Measurements from ENCODE around the gene CMBL.

Gene CMBL

GRCh38 chr5:10343486-10343885 lies 35.8 kb upstream of the CMBL start:
- DNase-seq (ENCODE audit: low spot score) (no peak), ATAC-seq (ENCODE audit: low read depth) (no peak)
- no peak overlapping the region for H3K4me3 ChIP-seq (ENCODE audit: severe bottlenecking)
- no peak overlapping the region for H3K27ac ChIP-seq (ENCODE audit: poor library complexity, severe bottlenecking)
- no peaks in the 10 kb centered on the region for H3K36me3 ChIP-seq (ENCODE audit: low read depth)
- no peak for TF ChIP-seq CTCF (IDR thresholded peaks at IDR 0.05; ENCODE audit: poor library complexity, severe bottlenecking)
- H3K4me1 ChIP-seq (ENCODE audit: insufficient read depth, poor library complexity, severe bottlenecking): no peaks in the 10 kb centered on the region
- no peaks in the 10 kb centered on the region for H3K27me3 ChIP-seq (ENCODE audit: insufficient read depth, poor library complexity, severe bottlenecking)
- no peaks in the 10 kb centered on the region for H3K9me3 ChIP-seq (ENCODE audit: severe bottlenecking)

DNA sequence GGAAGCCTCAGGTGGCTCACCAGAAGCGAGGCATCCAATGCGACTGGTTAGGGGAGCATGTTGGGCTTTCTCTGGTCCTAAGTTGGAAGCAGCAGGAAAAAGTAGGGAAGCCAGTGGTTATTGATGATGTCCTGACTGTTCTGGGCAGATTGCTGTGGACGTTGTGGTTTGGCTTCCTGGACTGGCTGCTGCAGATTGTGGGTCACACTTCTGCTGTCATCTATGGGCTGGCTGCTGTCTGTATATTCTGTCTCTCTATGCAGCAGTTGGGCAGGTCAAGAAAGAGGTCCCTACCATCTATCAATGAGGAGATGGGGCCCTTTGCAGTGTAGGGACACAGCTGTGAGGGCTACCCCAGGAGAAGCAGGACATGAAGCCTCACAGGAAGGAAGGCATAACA lies 32.3 kb upstream of the CMBL start:
- H3K27me3 ChIP-seq (ENCODE audit: insufficient read depth, poor library complexity, severe bottlenecking): no peaks in the 10 kb centered on the region
- no peaks in the 10 kb centered on the region for H3K9me3 ChIP-seq (ENCODE audit: severe bottlenecking)
- H3K27ac ChIP-seq (ENCODE audit: poor library complexity, severe bottlenecking): no peak overlapping the region
- ATAC-seq (ENCODE audit: low read depth) (no peak), DNase-seq (ENCODE audit: low spot score) (no peak)
- TF ChIP-seq CTCF (IDR thresholded peaks at IDR 0.05; ENCODE audit: poor library complexity, severe bottlenecking): no peak
- H3K4me1 ChIP-seq (ENCODE audit: insufficient read depth, poor library complexity, severe bottlenecking): no peaks in the 10 kb centered on the region
- no peaks in the 10 kb centered on the region for H3K36me3 ChIP-seq (ENCODE audit: low read depth)
- no peak overlapping the region for H3K4me3 ChIP-seq (ENCODE audit: severe bottlenecking)

DNA sequence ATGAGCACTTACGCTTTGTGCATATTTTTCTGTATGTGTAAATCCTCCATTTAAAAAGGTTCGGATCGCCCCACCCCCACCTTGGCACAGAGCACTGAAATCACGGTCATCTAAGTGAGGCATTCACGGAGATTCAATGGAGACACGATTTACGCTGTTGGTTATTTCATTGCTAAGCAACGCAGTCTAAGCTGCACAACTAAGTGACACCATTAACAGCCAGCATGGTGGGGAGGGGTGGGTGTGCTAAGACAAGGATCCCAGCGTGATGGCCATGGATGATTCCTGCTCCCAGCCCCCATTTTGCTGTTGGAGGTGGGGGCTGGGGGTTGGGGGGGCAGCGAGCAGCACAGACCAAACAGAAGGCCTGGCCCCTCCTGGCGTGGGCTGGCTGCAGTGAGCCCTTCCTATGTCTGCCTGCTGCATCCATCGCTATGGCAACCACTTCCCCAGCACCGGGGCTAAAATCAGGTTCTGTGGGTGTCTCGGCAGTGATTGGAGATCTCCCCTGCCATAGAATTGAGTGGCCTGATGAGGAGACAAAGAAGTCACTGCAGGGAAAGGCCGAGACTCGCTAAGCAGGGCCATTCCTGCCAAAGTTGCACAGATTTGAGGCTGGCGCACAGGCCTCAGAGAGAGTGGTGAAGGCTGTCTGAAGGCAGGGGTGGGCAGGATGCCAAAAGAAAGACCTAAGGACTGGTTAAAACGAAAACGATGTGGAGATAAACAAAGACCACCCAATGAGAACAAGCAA lies 31.5 kb upstream of the CMBL start:
- Histone ChIP-seq H3K4me1 (ENCODE audit: insufficient read depth, poor library complexity, severe bottlenecking) (no peaks in the 10 kb centered on the region), H3K27me3 (ENCODE audit: insufficient read depth, poor library complexity, severe bottlenecking) (no peaks in the 10 kb centered on the region), H3K36me3 (ENCODE audit: low read depth) (no peaks in the 10 kb centered on the region), H3K27ac (ENCODE audit: poor library complexity, severe bottlenecking) (no peak overlapping the region), H3K9me3 (ENCODE audit: severe bottlenecking) (no peaks in the 10 kb centered on the region), H3K4me3 (ENCODE audit: severe bottlenecking) (no peak overlapping the region)
- TF ChIP-seq CTCF (IDR thresholded peaks at IDR 0.05; ENCODE audit: poor library complexity, severe bottlenecking): no peak
- ATAC-seq (ENCODE audit: low read depth): no peak
- DNase-seq (ENCODE audit: low spot score): no peak

- ATAC-seq (ENCODE audit: low read depth) (no peak), DNase-seq (ENCODE audit: low spot score) (no peak)
- Histone ChIP-seq H3K4me3 (ENCODE audit: severe bottlenecking) (no peak overlapping the region), H3K4me1 (ENCODE audit: insufficient read depth, poor library complexity, severe bottlenecking) (no peaks in the 10 kb centered on the region), H3K9me3 (ENCODE audit: severe bottlenecking) (no peaks in the 10 kb centered on the region), H3K27me3 (ENCODE audit: insufficient read depth, poor library complexity, severe bottlenecking) (no peaks in the 10 kb centered on the region), H3K27ac (ENCODE audit: poor library complexity, severe bottlenecking) (no peak overlapping the region), H3K36me3 (ENCODE audit: low read depth) (no peaks in the 10 kb centered on the region)
- no peak for TF ChIP-seq CTCF (IDR thresholded peaks at IDR 0.05; ENCODE audit: poor library complexity, severe bottlenecking)
Observed at GRCh38 chr5:10338686-10339057, 31.0 kb upstream of the CMBL start.

DNA sequence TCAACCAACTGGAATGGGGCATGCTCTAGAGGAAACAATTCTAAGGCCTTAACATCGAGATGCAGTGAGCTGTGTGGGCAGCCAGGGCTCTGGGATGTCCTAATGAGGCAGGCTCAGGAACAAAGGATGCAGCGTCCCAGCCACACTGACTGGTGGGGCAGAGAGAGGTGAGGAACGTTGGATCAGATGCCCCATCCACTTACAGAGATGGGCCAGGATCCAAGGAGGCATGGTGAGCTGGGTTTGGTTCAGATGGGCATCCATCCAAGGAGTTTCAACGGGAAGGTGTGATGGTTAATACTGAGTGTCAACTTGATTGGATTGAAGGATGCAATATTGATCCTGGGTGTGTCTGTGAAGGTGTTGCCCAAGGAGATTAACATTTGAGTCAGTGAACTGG lies 30.3 kb upstream of the CMBL start:
- DNase-seq (ENCODE audit: low spot score) (no peak), ATAC-seq (ENCODE audit: low read depth) (no peak)
- TF ChIP-seq CTCF (IDR thresholded peaks at IDR 0.05; ENCODE audit: poor library complexity, severe bottlenecking): no peak

More for the DNA sequence above, 30.3 kb upstream of the CMBL start:
- H3K4me3 ChIP-seq (ENCODE audit: severe bottlenecking): no peak overlapping the region
- no peak overlapping the region for H3K27ac ChIP-seq (ENCODE audit: poor library complexity, severe bottlenecking)
- no peaks in the 10 kb centered on the region for H3K27me3 ChIP-seq (ENCODE audit: insufficient read depth, poor library complexity, severe bottlenecking)
- no peaks in the 10 kb centered on the region for H3K9me3 ChIP-seq (ENCODE audit: severe bottlenecking)
- H3K36me3 ChIP-seq (ENCODE audit: low read depth): no peaks in the 10 kb centered on the region
- H3K4me1 ChIP-seq (ENCODE audit: insufficient read depth, poor library complexity, severe bottlenecking): no peaks in the 10 kb centered on the region
